Epithelial cell of esophagus (primary cell): ENCODE results near the gene PLD5.
"Not testable (repeated sequence)": the region's sequence is repeated elsewhere in the genome, so short reads cannot be mapped to it uniquely, and the experiment has no call there.

Experiments
- DNase-seq: peaks from one replicate; pipeline ENCODE4 v3.0.0; 2010; ENCODE audit warnings: low read depth
- H3K4me3 ChIP-seq: 2 replicates; pipeline ENCODE4 v1.5.1; 2011; ENCODE audit warnings: mild to moderate bottlenecking, low read length, control low read depth
- CTCF ChIP-seq: IDR thresholded peaks from 2 replicates; pipeline ENCODE4 v1.5.1; 2011; ENCODE audit warnings: low read depth, mild to moderate bottlenecking, low read length, control low read depth, inconsistent platforms; ENCODE audit not compliant: insufficient read depth; ENCODE audit errors: missing control alignments

Gene PLD5

GRCh38 chr1:242411901-242412300 is 112.6 kb downstream of the PLD5 start:
- peak; percentile 7 for DNase-seq
- H3K4me3 ChIP-seq: no peak overlapping the region
- TF ChIP-seq CTCF: no peak

GRCh38 chr1:242405947-242406346 is 118.5 kb downstream of the PLD5 start:
- peak; percentile 44 for DNase-seq
- no peak overlapping the region for H3K4me3 ChIP-seq
- no peak for TF ChIP-seq CTCF

- no peak for TF ChIP-seq CTCF
- DNase-seq: no peak
- H3K4me3 ChIP-seq: no peak overlapping the region
Observed at GRCh38 chr1:242404296-242404695, 120.2 kb downstream of the PLD5 start.

GRCh38 chr1:242402956-242403355 is 121.5 kb downstream of the PLD5 start:
- no peak overlapping the region for H3K4me3 ChIP-seq
- DNase-seq: no peak
- TF ChIP-seq CTCF: no peak

GRCh38 chr1:242401937-242402336 is 122.6 kb downstream of the PLD5 start:
- no peak overlapping the region for H3K4me3 ChIP-seq
- DNase-seq: peak; percentile 16
- TF ChIP-seq CTCF: no peak

GRCh38 chr1:242398351-242398750 is 126.1 kb downstream of the PLD5 start:
- DNase-seq: no peak
- H3K4me3 ChIP-seq: no peak overlapping the region
- no peak for TF ChIP-seq CTCF

GRCh38 chr1:242391896-242392295 is 132.6 kb downstream of the PLD5 start:
- no peak overlapping the region for H3K4me3 ChIP-seq

GRCh38 chr1:242376121-242376520 is 148.4 kb downstream of the PLD5 start:
- H3K4me3 ChIP-seq: not testable (repeated sequence)
- peak; percentile 4 for DNase-seq

More at GRCh38 chr1:242391896-242392295, 132.6 kb downstream of the PLD5 start:
- DNase-seq: no peak
- no peak for TF ChIP-seq CTCF

GRCh38 chr1:242350446-242350845 is 174.1 kb downstream of the PLD5 start:
- DNase-seq, H3K4me3 ChIP-seq: not testable (repeated sequence)
